HG03378 (cell line): ENCODE results near the gene SORCS2.

Experiments used
- ATAC-seq: cut with Tn5 transposase; IDR thresholded peaks from one replicate; pipeline ENCODE4 v1.9.1; 2021; ENCODE audit warnings: mild to moderate bottlenecking, moderate library complexity; ENCODE audit not compliant: unreplicated experiment

SORCS2 gene

GRCh38 chr4:7774301-7775294, 582.3 kb downstream of the SORCS2 start:
- ATAC-seq: no peak

DNA sequence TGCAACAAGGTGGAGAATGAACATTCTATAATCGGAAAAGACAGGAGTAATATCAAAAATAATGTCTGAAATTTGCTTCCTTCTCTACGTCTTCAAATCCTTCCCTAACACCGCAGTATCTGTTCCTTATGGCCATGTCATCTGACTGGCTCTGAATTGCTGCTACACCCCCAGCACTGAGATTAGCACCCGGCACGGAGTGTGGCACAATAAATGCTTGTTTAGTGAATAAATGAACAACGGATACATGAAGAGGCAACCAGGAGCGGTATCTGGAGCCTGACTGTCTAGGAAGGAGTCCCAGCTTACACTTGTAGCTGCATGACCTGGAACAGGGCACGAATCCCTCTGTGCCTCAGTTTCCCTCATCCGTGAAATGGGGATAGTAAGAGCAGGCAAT, 583.1 kb downstream of the SORCS2 start:
- no peak for ATAC-seq

DNA sequence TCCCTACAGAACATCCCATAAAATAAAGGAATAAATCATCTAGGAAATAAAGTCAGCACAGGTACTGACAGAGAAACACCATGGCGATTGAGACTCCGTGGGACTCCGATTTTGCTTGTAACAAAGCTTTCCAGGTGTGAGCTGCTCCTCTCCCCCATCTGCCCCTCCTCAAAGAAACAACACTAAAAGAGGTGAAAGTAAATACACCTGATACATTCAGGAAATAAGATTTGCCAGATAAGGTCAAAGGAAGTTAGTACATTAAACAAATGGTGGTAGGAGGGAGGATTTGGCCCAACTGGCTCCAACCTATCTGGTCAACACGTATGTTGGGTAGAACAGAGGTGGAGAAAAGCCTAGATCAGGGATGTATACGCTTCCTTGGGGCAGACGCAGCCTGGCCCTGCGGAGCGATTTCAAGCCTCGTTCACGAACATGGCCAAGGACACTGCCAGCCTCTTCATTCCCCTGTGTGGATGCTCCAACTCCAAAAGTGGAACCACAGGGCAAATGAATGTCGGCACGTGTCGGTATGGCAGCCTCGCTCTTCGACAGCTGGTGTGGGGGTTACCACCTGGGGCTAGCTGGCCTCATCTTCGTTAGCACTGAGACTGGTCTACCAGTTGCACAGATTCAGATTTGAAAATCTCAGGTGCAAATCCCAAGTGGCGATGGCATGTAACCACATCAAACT, 584.8 kb downstream of the SORCS2 start:
- ATAC-seq: no peak

- ATAC-seq: no peak
Measured at GRCh38 chr4:7777871-7778509, 585.7 kb downstream of the SORCS2 start.

DNA sequence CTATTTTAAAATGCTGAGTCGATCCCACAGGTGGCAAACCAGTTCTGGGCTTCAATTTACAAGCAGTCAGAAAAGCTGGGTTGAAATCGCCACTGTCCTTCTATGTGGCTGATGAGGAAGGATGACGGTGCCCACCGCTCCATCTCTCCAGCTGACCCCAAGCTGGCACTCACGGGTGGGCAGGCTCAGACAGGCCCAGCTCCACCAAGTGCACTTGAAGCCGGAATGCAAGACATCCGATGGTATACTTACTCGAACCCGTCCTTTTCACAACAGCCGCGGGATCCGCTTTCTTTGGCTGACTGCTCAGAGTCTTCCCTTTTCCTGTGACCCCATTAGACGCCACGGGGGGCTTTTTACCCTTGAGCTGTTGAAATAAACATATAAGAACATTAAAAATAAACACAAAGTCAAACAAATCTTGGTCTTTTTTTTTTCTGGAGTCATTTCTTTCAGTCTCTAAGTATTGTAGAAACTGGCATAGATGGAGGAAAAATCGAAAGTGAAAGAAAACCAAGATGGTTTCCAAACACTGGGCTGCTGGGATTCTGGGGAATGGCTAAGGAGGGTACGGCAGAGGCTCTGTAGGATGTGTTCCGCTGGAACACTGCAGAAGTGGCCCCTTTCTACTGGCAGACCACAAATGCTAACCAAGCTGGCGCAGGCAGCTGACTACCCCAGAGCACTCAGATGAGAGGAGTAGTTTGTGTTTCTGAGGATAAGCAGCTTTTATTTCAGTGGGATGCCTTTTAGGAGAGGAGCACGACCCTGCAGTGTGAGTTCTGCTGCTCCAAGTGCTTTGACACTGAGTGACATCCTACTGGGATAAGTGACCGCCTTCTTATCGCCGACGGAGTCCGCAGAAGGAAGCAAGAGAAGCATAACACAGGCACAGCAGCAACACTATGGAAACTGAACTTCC, 586.4 kb downstream of the SORCS2 start:
- no peak for ATAC-seq

GRCh38 chr4:7779432-7779768, 587.1 kb downstream of the SORCS2 start:
- ATAC-seq: no peak

DNA sequence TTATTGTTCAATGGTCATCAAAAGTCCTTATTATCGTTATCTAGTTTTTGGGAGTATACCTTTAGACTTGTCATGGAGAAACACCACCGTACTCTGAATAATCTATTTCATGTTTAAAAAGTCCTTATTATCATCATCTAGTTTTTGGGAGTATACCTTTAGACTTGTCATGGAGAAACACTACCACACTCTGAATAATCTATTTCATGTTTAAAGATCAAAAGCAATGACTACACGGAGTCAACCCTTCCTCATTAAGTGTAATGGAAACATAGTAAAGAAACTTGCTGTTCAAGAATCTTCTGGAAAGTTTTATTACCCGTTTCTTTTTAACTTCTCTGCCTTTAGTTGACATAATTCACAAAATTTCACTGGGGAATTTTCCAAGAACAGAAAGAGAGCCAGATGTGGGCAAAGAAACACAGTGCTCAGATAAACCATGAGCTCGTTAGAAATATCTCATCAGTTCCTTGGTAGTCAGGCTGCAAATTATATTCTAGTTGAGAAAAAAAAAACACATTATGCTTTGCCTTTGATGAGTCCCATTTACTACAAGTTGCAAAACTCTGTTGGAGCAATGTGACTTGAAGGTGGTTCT, 588.5 kb downstream of the SORCS2 start:
- ATAC-seq: no peak

DNA sequence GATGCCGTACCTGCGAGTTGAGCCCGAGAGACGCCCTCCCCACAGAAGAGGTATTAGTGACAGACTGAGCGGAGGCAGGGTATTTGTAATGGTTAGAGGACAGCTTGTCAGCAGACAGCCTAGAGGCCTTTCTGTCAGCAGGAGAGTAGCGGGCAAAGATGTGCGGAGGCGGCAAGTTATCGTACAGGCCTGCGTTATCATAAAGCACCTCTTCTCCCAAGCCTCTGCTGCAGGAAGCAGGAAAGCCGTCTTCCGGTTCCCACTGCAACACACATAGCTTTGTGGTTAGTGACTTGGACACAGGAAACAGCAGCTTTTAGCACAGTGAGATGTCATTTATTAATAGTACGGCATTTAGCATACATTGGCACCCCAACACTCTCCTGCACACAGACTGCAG, 589.0 kb downstream of the SORCS2 start:
- ATAC-seq: no peak

DNA sequence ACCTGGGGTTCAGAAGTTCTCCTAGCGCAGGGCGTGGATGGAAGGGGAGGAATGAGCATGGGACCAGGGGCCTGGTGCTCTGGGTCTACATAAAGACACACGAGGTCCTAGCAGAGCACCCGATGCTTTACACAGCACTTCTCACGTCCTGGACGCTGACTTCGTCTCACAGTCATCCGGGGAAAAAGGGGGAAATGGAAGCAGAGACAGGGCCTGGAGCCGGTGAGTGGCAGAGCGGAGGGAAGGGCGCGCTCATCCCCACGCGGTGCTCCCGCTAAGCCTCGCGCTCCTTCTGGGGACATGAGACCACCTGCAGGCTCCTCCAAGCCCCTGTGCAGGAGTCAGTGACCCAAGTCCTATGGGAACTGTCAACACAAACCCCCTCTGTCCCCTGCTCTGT, 589.7 kb downstream of the SORCS2 start:
- ATAC-seq: no peak

GRCh38 chr4:7782783-7783182, 590.4 kb downstream of the SORCS2 start:
- no peak for ATAC-seq

DNA sequence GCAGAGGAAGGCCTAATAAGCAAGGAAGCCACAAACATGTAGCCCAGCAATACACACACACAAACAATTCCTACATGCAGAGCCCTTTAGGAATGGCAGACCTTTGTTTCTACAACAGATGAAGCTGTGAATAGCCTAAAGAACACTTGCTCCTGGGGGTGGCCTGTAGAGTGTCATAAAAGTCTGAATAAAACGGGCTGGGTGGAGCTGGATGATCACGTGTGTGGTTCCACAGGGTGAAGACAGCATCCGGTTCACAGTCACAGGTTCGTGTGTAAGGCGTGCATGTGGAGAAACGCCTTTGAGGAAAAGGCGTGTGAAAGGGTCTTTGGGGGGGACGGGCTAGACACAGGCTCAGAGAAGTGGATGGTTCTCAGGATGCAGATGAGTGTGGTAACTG, 591.2 kb downstream of the SORCS2 start:
- ATAC-seq: no peak

GRCh38 chr4:7784131-7784870, 592.0 kb downstream of the SORCS2 start:
- no peak for ATAC-seq

DNA sequence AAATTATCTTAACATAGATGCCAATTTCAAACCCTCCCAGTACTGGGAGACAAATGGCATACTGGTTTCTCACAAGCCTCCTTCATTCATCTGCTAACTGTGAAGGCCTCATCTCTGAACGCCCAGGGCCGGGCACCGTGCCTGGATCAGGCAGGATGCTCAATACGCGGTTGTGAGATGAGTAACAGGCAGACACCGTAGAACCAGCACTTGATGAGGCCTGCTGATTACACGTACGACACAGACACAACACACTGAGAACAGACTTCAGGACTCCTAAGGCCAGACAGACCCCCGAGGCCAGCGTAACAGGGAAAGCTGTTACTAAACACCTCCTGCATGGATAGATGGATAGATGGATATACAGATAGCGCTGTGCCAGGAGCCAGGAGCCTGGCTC, 592.7 kb downstream of the SORCS2 start:
- ATAC-seq: no peak

GRCh38 chr4:7786040-7786439, 593.7 kb downstream of the SORCS2 start:
- no peak for ATAC-seq

GRCh38 chr4:7786517-7786916, 594.2 kb downstream of the SORCS2 start:
- ATAC-seq: no peak

GRCh38 chr4:7787067-7787466, 594.7 kb downstream of the SORCS2 start:
- no peak for ATAC-seq

GRCh38 chr4:7787681-7788141, 595.4 kb downstream of the SORCS2 start:
- ATAC-seq: no peak

DNA sequence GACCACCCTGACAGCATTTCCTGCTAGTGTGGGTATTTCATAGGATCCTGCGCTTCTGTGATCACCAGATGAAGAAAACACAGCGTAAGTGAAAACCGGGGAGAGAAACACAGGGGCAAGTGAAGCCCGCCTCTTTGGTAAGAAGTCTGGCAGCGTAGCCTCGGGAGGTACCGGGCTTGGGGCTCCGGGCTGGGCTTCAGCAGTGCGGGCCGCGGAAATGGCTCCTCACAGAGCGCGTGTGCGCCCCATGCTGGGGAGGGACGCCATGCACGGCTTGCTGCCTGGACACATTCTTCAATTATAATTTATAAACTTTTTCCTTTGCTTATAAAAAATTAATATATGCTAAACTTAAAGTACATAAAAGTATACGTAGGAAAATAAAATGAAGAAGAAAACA, 595.9 kb downstream of the SORCS2 start:
- ATAC-seq: no peak

- no peak for ATAC-seq
Measured at GRCh38 chr4:7788694-7789425, 596.5 kb downstream of the SORCS2 start.
